HepG2 (cell line): ENCODE results near the gene MOB3C.

ENCODE experiments used
- CC2D1A ChIP-seq: sonication (generic); formaldehyde crosslinking; IDR thresholded peaks from 2 replicates; pipeline ENCODE4 v1.8.1; 2023; ENCODE audit warnings: mild to moderate bottlenecking, missing genetic modification reagents
- NR2F6 ChIP-seq, 2 experiments: IDR thresholded peaks; 2 replicates each; pipeline ENCODE4 v1.6.1; 2016; ENCODE audit warnings: antibody characterized with exemption in 1 of 2, mild to moderate bottlenecking in 1 of 2
- POLR2A ChIP-seq, 2 experiments: IDR thresholded peaks; 2 replicates each; pipeline ENCODE4 v1.6.1; 2011; ENCODE audit warnings: low read depth in 2 of 2, low read length in 2 of 2, mild to moderate bottlenecking in 1 of 2, moderate library complexity in 1 of 2; ENCODE audit not compliant: insufficient read depth in 1 of 2
- TF ChIP-seq, protein P1 (sequence below): sonication (generic); formaldehyde crosslinking; IDR thresholded peaks from 2 replicates; pipeline ENCODE4 v1.4.0; 2020; ENCODE audit warnings: missing genetic modification reagents
- TF ChIP-seq, protein P2 (sequence below): sonication (generic); formaldehyde crosslinking; IDR thresholded peaks from 2 replicates; pipeline ENCODE4 v1.5.0; 2020; ENCODE audit warnings: mild to moderate bottlenecking, missing genetic modification reagents, moderate library complexity
- TF ChIP-seq, protein P3 (sequence below): sonication (generic); formaldehyde crosslinking; IDR thresholded peaks from 2 replicates; pipeline ENCODE4 v1.4.0; 2020; ENCODE audit warnings: mild to moderate bottlenecking, missing genetic modification reagents
- TF ChIP-seq, protein P4 (sequence below), 2 experiments: IDR thresholded peaks; 2 replicates each; pipeline ENCODE4 v1.6.1; 2011 to 2012; ENCODE audit warnings: low read length in 2 of 2, borderline replicate concordance in 1 of 2, low read depth in 1 of 2, mild to moderate bottlenecking in 1 of 2, moderate library complexity in 1 of 2

DNA sequence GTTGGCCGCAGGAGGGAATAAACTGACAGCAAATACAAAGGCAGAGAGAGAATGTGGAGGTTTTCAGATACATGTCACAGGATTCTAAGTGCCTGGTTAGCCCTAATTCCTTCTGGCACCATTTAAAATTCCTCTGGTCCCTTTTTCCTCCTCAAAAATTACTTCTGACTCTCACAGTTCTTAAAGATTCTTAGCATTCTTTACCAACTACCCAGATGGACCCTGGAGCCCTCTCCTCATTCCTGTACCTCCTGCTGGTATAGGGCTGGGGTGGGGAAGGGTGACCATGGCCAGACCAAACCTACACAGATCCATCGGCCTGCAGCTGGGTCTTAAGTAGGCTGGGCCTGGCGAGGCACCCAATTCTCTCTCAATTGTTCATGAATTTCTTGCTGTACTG is 19.8 kb downstream of the MOB3C start:
- no peak for TF ChIP-seq NR2F6 (IDR thresholded peaks at IDR 0.05)
- TF ChIP-seq NR2F6 (CRISPR knock-in tag; IDR thresholded peaks at IDR 0.05) = no peak
- TF ChIP-seq, protein P1, sequence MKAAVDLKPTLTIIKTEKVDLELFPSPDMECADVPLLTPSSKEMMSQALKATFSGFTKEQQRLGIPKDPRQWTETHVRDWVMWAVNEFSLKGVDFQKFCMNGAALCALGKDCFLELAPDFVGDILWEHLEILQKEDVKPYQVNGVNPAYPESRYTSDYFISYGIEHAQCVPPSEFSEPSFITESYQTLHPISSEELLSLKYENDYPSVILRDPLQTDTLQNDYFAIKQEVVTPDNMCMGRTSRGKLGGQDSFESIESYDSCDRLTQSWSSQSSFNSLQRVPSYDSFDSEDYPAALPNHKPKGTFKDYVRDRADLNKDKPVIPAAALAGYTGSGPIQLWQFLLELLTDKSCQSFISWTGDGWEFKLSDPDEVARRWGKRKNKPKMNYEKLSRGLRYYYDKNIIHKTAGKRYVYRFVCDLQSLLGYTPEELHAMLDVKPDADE (CRISPR knock-in tag) = no peak
- TF ChIP-seq, protein P2, sequence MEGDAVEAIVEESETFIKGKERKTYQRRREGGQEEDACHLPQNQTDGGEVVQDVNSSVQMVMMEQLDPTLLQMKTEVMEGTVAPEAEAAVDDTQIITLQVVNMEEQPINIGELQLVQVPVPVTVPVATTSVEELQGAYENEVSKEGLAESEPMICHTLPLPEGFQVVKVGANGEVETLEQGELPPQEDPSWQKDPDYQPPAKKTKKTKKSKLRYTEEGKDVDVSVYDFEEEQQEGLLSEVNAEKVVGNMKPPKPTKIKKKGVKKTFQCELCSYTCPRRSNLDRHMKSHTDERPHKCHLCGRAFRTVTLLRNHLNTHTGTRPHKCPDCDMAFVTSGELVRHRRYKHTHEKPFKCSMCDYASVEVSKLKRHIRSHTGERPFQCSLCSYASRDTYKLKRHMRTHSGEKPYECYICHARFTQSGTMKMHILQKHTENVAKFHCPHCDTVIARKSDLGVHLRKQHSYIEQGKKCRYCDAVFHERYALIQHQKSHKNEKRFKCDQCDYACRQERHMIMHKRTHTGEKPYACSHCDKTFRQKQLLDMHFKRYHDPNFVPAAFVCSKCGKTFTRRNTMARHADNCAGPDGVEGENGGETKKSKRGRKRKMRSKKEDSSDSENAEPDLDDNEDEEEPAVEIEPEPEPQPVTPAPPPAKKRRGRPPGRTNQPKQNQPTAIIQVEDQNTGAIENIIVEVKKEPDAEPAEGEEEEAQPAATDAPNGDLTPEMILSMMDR (CRISPR knock-in tag) = no peak
- no peak for TF ChIP-seq CC2D1A (CRISPR knock-in tag)
- TF ChIP-seq POLR2A (IDR thresholded peaks at IDR 0.05; ENCODE audit: insufficient read depth in 1 of 2, low read depth in 2 of 2, low read length in 2 of 2) = no peak
- TF ChIP-seq, protein P3, sequence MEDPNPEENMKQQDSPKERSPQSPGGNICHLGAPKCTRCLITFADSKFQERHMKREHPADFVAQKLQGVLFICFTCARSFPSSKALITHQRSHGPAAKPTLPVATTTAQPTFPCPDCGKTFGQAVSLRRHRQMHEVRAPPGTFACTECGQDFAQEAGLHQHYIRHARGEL (CRISPR knock-in tag) = no peak
- TF ChIP-seq, protein P4, sequence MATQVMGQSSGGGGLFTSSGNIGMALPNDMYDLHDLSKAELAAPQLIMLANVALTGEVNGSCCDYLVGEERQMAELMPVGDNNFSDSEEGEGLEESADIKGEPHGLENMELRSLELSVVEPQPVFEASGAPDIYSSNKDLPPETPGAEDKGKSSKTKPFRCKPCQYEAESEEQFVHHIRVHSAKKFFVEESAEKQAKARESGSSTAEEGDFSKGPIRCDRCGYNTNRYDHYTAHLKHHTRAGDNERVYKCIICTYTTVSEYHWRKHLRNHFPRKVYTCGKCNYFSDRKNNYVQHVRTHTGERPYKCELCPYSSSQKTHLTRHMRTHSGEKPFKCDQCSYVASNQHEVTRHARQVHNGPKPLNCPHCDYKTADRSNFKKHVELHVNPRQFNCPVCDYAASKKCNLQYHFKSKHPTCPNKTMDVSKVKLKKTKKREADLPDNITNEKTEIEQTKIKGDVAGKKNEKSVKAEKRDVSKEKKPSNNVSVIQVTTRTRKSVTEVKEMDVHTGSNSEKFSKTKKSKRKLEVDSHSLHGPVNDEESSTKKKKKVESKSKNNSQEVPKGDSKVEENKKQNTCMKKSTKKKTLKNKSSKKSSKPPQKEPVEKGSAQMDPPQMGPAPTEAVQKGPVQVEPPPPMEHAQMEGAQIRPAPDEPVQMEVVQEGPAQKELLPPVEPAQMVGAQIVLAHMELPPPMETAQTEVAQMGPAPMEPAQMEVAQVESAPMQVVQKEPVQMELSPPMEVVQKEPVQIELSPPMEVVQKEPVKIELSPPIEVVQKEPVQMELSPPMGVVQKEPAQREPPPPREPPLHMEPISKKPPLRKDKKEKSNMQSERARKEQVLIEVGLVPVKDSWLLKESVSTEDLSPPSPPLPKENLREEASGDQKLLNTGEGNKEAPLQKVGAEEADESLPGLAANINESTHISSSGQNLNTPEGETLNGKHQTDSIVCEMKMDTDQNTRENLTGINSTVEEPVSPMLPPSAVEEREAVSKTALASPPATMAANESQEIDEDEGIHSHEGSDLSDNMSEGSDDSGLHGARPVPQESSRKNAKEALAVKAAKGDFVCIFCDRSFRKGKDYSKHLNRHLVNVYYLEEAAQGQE (IDR thresholded peaks at IDR 0.05; ENCODE audit: borderline replicate concordance in 1 of 2, low read depth in 1 of 2, low read length in 2 of 2) = no peak
